HCT116 (cell line): ENCODE measurements around the gene ITPKA. TPM values are rescaled to one million over a fixed set of nuclear protein-coding genes. Genes with fewer than 3 reads are reported as not detected.

Experiments
- ATAC-seq: fragments of 200-7000 bp; cut with Tn5 transposase; 2 replicates; pipeline ENCODE4 v1.9.1; 2020; ENCODE audit warnings: mild to moderate bottlenecking, moderate library complexity
- BruUV-seq: library from RNA; stranded (reverse); fragments of 400-500 nt; replicated peaks from 2 replicates; lab custom pipeline; 2021; lab: Mats Ljungman, UMichigan
- CTCF ChIA-PET: fragments of 300-600 bp; sonication (Branson Sonifier 250); formaldehyde crosslinking; loops from one replicate; lab custom pipeline; 2021; ENCODE audit warnings: antibody characterized with exemption; lab: Charles Lee
- POLR2A ChIA-PET: fragments of 300-600, 350-600 bp; sonication (Branson Sonifier 250); formaldehyde crosslinking; loops from one replicate; lab custom pipeline; 2021; ENCODE audit warnings: antibody characterized with exemption; lab: Charles Lee
- RAD21 ChIA-PET, 2 experiments: fragments of 300-600 bp; sonication (Branson Sonifier 250); formaldehyde crosslinking; loops; one replicate each; lab custom pipeline; 2023; ENCODE audit warnings: low total read pairs in 2 of 2; ENCODE audit not compliant: uncharacterized antibody in 2 of 2, unreplicated experiment in 2 of 2, low non-redundant PET in 1 of 2; lab: Charles Lee
- DNase-seq: peaks from one replicate; pipeline ENCODE4 v3.0.0-alpha.2; 2010; ENCODE audit warnings: low read depth, low spot score
- H2AFZ ChIP-seq: fragments of 200-600 bp; shearing (Covaris generic), sonication (generic); 2 replicates; pipeline ENCODE4 v1.6.1; 2017; ENCODE audit warnings: low read depth, mixed run types, mixed read lengths, antibody characterized with exemption, low read length; ENCODE audit not compliant: poor library complexity, severe bottlenecking
- H3K27ac ChIP-seq: 2 replicates; pipeline ENCODE4 v1.5.1; 2012; ENCODE audit warnings: low read depth, low read length
- H3K27me3 ChIP-seq: fragments of 200-600 bp; sonication (generic); 2 replicates; pipeline ENCODE4 v1.6.1; 2016; ENCODE audit warnings: mixed run types, low read length, mixed read lengths; ENCODE audit not compliant: insufficient read depth
- H3K36me3 ChIP-seq, 2 experiments: fragments of 200-500 bp in 1 of 2; fragments of 200-600 bp in 1 of 2; sonication (Bioruptor generic) in 1 of 2; sonication (generic) in 1 of 2; 2 replicates each; pipeline versions ENCODE4 v1.5.1 to v1.6.1; 2014 to 2016; ENCODE audit warnings: low read length in 2 of 2, inconsistent platforms in 1 of 2, mixed read lengths in 1 of 2, mixed run types in 1 of 2; ENCODE audit not compliant: insufficient read depth in 2 of 2, control insufficient read depth in 1 of 2
- H3K4me1 ChIP-seq, 2 experiments: fragments of 200-600 bp in 1 of 2; sonication (generic) in 1 of 2; 2 replicates each; pipeline versions ENCODE4 v1.5.1 to v1.6.1; 2012 to 2017; ENCODE audit warnings: low read length in 2 of 2, inconsistent platforms in 1 of 2, mild to moderate bottlenecking in 1 of 2, mixed read lengths in 1 of 2, mixed run types in 1 of 2, moderate library complexity in 1 of 2; ENCODE audit not compliant: insufficient read depth in 2 of 2, control insufficient read depth in 1 of 2
- H3K4me2 ChIP-seq: fragments of 200-600 bp; sonication (generic); 2 replicates; pipeline ENCODE4 v1.6.1; 2017; ENCODE audit warnings: mixed run types, low read length, mixed read lengths
- H3K4me3 ChIP-seq, 2 experiments: fragments of 200-600 bp in 1 of 2; sonication (generic) in 1 of 2; replicated peaks in 1 of 2; 2 replicates each; pipeline ENCODE4 v1.5.1; 2011 to 2016; ENCODE audit warnings: low read length in 2 of 2, control low read depth in 1 of 2, low read depth in 1 of 2, mild to moderate bottlenecking in 1 of 2, mixed read lengths in 1 of 2, mixed run types in 1 of 2
- H3K79me2 ChIP-seq: fragments of 200-600 bp; sonication (generic); 2 replicates; pipeline ENCODE4 v1.6.1; 2017; ENCODE audit warnings: mild to moderate bottlenecking, mixed run types, low read length, moderate library complexity, mixed read lengths; ENCODE audit not compliant: insufficient read depth
- H3K9ac ChIP-seq: fragments of 200-600 bp; sonication (generic); 2 replicates; pipeline ENCODE4 v1.6.1; 2016; ENCODE audit warnings: low read length, mixed read lengths
- H3K9me2 ChIP-seq: fragments of 200-600 bp; sonication (generic), shearing (Covaris generic); 2 replicates; pipeline ENCODE4 v1.6.1; 2017; ENCODE audit warnings: mixed run types, mild to moderate bottlenecking, moderate library complexity; ENCODE audit not compliant: insufficient read depth
- H3K9me3 ChIP-seq, 2 experiments: fragments of 200-500 bp in 1 of 2; fragments of 200-600 bp in 1 of 2; sonication (Bioruptor generic) in 1 of 2; sonication (generic) in 1 of 2; 2 replicates each; pipeline ENCODE4 v1.6.1; 2014 to 2017; ENCODE audit warnings: low read length in 2 of 2, mixed read lengths in 2 of 2, inconsistent platforms in 1 of 2, low read depth in 1 of 2, mild to moderate bottlenecking in 1 of 2, mixed run types in 1 of 2, moderate library complexity in 1 of 2; ENCODE audit not compliant: control insufficient read depth in 1 of 2, insufficient read depth in 1 of 2
- H4K20me1 ChIP-seq: fragments of 200-600 bp; sonication (generic), shearing (Covaris generic); 2 replicates; pipeline ENCODE4 v1.6.1; 2017; ENCODE audit warnings: mixed run types, mild to moderate bottlenecking, moderate library complexity; ENCODE audit not compliant: insufficient read depth
- CBX3 ChIP-seq: IDR thresholded peaks from 2 replicates; pipeline ENCODE4 v1.6.1; 2012; ENCODE audit warnings: low read depth
- CEBPB ChIP-seq: IDR thresholded peaks from 2 replicates; pipeline ENCODE4 v1.6.1; 2012; ENCODE audit warnings: low read depth
- EZH2 ChIP-seq: fragments of 200-600 bp; sonication (generic); IDR thresholded peaks from 2 replicates; pipeline ENCODE4 v1.6.1; 2017; ENCODE audit warnings: antibody characterized with exemption, mixed run types
- EZH2phosphoT487 ChIP-seq: fragments of 200-600 bp; IDR thresholded peaks from 2 replicates; pipeline ENCODE4 v1.6.1; 2018; ENCODE audit warnings: antibody characterized with exemption, borderline replicate concordance
- RAD21 ChIP-seq: IDR thresholded peaks from 2 replicates; pipeline ENCODE4 v1.6.1; 2012; ENCODE audit warnings: low read depth, mild to moderate bottlenecking
- REST ChIP-seq: IDR thresholded peaks from 2 replicates; pipeline ENCODE4 v1.6.1; 2012; ENCODE audit warnings: low read depth
- SP1 ChIP-seq: IDR thresholded peaks from 2 replicates; pipeline ENCODE4 v1.6.1; 2012; ENCODE audit warnings: low read depth
- TCF7L2 ChIP-seq: IDR thresholded peaks from 2 replicates; pipeline ENCODE4 v1.7.0; 2011; ENCODE audit warnings: borderline replicate concordance, inconsistent platforms; ENCODE audit not compliant: insufficient read depth, insufficient read length; ENCODE audit errors: extremely low read depth
- ZFX ChIP-seq: fragments of 450-650 bp; IDR thresholded peaks from 2 replicates; pipeline ENCODE4 v1.6.1; 2017
- ZNF274 ChIP-seq: fragments of 200-500 bp; sonication (Bioruptor generic); IDR thresholded peaks from 2 replicates; pipeline ENCODE4 v1.6.1; 2014; ENCODE audit warnings: mild to moderate bottlenecking, low read depth, low read length, inconsistent platforms
- intact Hi-C: fragments of 100-400 bp; cut with micrococcal nuclease; formaldehyde crosslinking; loops from 2 replicates; pipeline ENCODE4 v1.10.0; 2022
- total RNA-seq: library from RNA; stranded (reverse); gene quantifications from one replicate; pipeline ENCODE4 v1.2.1, GENCODE V29; 2021; ENCODE audit not compliant: unreplicated experiment
- TF ChIP-seq, protein P1 (sequence below): IDR thresholded peaks from 2 replicates; pipeline ENCODE4 v1.6.1; 2011; ENCODE audit warnings: mild to moderate bottlenecking, low read length, moderate library complexity; ENCODE audit not compliant: insufficient replicate concordance; ENCODE audit errors: extremely low read depth
- TF ChIP-seq, protein P2 (sequence below): IDR thresholded peaks from 2 replicates; pipeline ENCODE4 v1.6.1; 2012

The ITPKA gene
- total RNA-seq, 1 experiment from 2014 or later: 10.8 TPM

- no peak overlapping the region for H3K9ac ChIP-seq
- no peak overlapping the region for H2AFZ ChIP-seq
- H3K4me2 ChIP-seq: no peak overlapping the region
- no peak for DNase-seq
- H3K79me2 ChIP-seq: no peaks in the 10 kb centered on the region
- CTCF ChIA-PET: no interaction called here
- no peak overlapping the region for H3K27ac ChIP-seq
- H3K36me3 ChIP-seq: no peaks in the 10 kb centered on the region
- no peaks in the 10 kb centered on the region for H3K27me3 ChIP-seq
- no peak overlapping the region for H3K4me3 ChIP-seq
- no peaks in the 10 kb centered on the region for H4K20me1 ChIP-seq
- no peak for TF ChIP-seq SP1
- TF ChIP-seq RAD21: no peak
- TF ChIP-seq ZNF274: no peak
- TF ChIP-seq, protein P1, sequence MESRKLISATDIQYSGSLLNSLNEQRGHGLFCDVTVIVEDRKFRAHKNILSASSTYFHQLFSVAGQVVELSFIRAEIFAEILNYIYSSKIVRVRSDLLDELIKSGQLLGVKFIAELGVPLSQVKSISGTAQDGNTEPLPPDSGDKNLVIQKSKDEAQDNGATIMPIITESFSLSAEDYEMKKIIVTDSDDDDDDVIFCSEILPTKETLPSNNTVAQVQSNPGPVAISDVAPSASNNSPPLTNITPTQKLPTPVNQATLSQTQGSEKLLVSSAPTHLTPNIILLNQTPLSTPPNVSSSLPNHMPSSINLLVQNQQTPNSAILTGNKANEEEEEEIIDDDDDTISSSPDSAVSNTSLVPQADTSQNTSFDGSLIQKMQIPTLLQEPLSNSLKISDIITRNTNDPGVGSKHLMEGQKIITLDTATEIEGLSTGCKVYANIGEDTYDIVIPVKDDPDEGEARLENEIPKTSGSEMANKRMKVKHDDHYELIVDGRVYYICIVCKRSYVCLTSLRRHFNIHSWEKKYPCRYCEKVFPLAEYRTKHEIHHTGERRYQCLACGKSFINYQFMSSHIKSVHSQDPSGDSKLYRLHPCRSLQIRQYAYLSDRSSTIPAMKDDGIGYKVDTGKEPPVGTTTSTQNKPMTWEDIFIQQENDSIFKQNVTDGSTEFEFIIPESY: no peak
- TF ChIP-seq CEBPB: no peak
- RAD21 ChIA-PET: interaction anchor here in 1 of 2 experiments (0.6 kb wide), 1 partner anchor 695 kb away, joined by 4 read pairs; no protein-coding TSS in a partner anchor
- no TSS peak for BruUV-seq
- H3K4me1 ChIP-seq: peaks cover 0 to 10% of the 10 kb centered on the region in 2 experiments; a peak in 1 of 4 replicates
- H3K9me2 ChIP-seq: no peaks in the 10 kb centered on the region
- POLR2A ChIA-PET: no interaction called here
- H3K9me3 ChIP-seq: no peaks in the 10 kb centered on the region
- intact Hi-C loops: no loop called here
- no peak for ATAC-seq
These were observed 5.0 kb downstream of the ITPKA start for GRCh38 chr15:41498657-41499056.

DNA sequence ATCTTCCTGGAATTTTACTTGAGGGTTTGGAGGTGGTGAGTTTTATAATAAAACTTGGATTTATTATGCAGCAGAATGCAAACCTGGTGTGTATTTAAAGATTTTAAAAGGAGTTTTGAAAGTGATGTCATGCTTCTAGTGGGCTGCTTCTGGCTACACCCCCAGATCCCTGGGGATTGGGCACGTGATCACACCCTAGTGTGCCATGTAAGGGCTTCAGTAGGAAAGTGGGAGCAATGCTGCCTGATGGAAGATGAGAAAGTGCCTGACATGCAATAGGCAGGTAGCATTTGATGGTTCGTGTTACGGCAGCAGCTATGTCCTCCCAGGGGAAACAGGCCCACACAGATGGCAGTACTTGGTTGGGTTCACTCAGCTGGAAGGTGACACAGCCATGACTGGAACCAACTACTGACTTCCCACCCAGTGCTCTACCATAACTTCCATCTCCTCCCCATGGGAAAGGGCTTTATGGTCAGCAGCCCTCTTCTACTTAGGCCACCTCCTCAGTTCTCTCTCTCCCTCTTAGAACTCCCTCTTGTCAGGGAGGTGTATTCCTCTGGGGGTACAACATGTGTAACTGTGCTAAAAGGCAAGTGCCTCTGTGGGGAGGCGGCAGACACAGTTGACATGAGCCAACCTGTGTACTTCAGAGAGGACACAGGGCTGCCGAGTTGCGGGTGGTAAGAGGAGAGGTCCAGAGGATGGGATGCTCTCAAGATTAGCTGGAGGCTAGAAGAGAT is 5.6 kb downstream of the ITPKA start:
- intact Hi-C loops: no loop called here
- Histone ChIP-seq H3K9me3 (no peaks in the 10 kb centered on the region), H3K4me1 (peaks cover 0 to 5% of the 10 kb centered on the region in 2 experiments; a peak in 1 of 4 replicates), H3K4me2 (no peak overlapping the region), H4K20me1 (no peaks in the 10 kb centered on the region), H3K9me2 (no peaks in the 10 kb centered on the region), H2AFZ (no peak overlapping the region), H3K9ac (no peak overlapping the region), H3K27me3 (no peaks in the 10 kb centered on the region), H3K27ac (no peak overlapping the region), H3K4me3 (no peak overlapping the region), H3K36me3 (no peaks in the 10 kb centered on the region), H3K79me2 (no peaks in the 10 kb centered on the region)
- ChIA-PET CTCF (no interaction called here), RAD21 (no interaction called here), POLR2A (no interaction called here)
- ATAC-seq: no peak
- BruUV-seq: no TSS peak
- no peak for DNase-seq
- TF ChIP-seq RAD21 (no peak), TCF7L2 (no peak), ZFX (no peak), CBX3 (no peak), EZH2phosphoT487 (no peak), EZH2 (no peak), SP1 (no peak), REST (no peak)
- TF ChIP-seq, protein P2, sequence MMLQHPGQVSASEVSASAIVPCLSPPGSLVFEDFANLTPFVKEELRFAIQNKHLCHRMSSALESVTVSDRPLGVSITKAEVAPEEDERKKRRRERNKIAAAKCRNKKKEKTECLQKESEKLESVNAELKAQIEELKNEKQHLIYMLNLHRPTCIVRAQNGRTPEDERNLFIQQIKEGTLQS: no peak
